Head of caudate nucleus (tissue), 42 donors: ENCODE data around the gene DDC.
"Not testable (repeated sequence)": the region's sequence is repeated elsewhere in the genome, so short reads cannot be mapped to it uniquely, and the experiment has no call there.

Experiments used
- DNase-seq, 42 donors: peaks; one replicate each; pipeline versions ENCODE4 v3.0.0 to v3.0.0-alpha.2; 2020 to 2021; ENCODE audit warnings: mixed read lengths in 7 of 42
- intact Hi-C: fragments of 100-400 bp; cut with DNase I; formaldehyde crosslinking; loops from one replicate; pipeline ENCODE4 v1.15.0; 2022

The DDC gene

DNA sequence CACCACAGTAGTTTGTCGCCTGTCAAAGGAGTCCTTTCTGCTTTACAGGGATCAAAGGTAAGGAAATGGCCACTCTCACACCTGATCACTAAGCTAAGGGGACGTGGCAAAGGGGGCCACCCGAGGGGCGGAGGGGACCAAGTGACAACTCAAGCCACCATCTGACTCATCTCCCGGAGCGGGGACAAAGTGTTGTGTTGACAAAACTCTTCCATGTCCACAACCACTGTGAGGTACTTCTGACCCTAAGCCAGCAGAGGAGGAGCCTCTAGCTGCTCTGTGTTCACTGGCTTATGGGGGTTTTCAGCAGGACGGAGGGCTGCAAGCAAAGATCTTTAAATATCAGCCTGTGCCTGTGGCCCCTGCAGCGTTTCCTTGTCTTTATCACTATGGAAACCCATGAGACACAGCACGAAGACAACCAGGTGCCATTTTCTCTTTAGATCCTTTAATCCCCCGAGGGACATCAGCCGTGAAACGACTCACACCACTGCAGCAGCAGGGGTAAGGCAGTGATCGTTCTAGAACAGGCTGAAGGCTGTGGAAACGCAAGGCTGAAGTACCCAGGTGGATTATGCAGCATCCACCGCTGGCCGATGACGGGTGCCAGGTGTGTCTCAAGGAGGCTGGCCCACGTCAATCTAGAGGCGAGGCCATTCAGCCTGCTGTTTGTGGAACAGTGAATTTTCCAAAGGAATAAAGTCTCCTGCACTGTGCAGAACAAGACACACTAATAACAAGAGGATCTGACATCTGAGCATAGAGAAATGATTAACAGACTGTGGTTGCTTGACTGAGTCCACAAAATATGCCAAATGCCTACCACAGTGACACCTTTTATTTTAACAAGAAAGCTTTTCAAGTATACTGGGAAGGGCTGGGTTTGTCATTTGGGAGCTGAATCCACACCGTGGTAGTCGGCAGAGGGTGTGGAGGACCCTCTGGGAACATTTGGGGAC lies 26.6 kb upstream of the DDC start:
- intact Hi-C loops: no loop called here
- DNase-seq: no peak

DNA sequence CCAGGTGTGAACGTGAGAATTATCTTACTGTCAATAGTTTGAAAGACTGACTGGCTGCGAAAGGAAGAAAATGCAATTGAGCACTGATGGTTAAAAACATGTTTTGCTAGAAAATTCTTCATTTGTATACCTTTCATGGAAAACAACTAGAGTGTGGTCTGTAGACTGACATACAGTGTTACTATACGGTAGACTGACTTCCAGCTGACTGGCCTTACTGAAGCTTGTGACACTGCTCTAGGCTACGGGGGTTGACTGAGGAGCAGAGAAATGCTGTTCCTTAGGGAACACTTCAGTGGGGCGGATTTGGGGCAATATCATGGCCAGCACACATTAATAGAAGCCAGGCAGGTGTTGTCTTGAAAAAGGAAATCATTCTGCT lies 25.9 kb upstream of the DDC start:
- no peak for DNase-seq
- intact Hi-C loops: no loop called here

DNA sequence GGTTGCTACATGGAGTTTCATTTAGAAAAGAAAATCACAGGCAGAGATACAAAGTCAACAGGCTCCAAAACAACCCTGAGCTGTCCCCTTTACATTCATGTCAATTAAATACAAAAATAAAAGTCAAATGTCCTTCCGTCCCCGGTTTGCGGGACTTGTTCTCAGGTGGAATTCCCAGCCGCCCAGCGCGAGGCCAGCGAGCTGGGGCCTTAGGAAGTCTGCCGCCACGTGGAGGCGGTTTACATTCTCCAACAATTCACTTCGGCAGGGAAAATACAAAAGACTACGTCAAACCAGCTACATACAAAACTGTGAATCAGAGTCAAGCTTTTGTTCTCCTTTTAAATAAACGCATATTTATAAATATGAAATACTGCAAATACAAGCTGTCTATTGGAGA lies 25.3 kb upstream of the DDC start:
- intact Hi-C loops: no loop called here
- DNase-seq: no peak

DNA sequence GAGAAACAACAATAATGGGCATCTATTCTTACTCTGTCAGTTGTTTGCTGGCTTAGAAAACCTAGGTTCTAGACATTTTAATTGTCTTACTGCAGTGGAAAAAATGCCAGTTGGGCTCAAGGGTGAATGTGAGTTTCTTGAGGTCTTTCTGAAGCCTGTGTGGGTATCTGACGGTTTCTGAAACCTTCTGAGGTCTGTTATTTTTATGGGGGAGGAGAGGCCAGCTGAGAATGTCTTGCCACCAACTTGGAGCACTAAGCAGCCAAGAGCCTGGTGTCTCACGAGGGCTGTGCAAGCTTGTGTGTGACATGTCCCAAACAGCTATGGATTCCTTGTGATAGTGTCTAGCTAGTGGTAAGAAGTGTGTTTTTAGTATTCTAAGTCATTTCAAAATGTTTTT lies 24.2 kb upstream of the DDC start:
- intact Hi-C loops: no loop called here

DNA sequence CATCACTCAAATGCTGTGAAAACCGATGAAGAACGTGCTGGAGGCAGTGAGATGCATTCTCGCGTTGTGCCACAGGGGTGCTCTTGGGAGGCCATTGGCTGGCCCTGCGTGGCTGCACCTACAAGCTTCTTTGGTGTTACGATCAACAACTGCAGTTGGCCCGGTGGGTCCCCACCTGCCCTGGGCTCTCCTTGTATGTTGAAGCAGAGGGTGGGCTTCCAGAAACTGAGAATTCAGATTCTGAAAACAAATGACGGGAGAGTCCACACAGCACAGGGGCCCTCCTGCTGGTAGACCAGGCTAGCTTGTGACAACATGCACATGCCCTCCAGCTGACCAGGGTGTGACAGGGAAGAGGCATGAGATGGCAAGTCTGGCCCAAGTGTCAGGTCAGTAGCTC lies 23.7 kb upstream of the DDC start:
- intact Hi-C loops: no loop called here
- no peak for DNase-seq

More for the DNA sequence above, 24.2 kb upstream of the DDC start:
- DNase-seq: no peak

DNA sequence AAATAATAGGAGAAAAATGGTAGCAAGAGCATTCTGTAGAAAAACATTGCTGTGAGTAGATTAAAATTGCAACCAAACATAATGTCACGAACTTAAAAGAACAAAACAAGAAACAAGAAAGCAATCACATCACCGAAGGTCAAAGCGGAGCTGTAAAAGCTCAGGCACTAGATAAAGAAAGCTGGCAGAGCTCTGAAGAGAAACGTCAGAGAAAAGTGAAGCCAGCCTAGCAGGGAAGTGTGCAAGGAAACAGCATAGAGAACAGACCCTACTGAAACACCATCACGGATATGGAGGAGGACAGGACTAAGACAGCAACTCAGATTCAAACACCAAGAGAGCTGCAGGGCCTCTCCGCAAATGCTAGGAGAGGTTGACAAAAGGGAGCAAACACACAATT lies 22.5 kb upstream of the DDC start:
- DNase-seq: no peak
- intact Hi-C loops: no loop called here

DNA sequence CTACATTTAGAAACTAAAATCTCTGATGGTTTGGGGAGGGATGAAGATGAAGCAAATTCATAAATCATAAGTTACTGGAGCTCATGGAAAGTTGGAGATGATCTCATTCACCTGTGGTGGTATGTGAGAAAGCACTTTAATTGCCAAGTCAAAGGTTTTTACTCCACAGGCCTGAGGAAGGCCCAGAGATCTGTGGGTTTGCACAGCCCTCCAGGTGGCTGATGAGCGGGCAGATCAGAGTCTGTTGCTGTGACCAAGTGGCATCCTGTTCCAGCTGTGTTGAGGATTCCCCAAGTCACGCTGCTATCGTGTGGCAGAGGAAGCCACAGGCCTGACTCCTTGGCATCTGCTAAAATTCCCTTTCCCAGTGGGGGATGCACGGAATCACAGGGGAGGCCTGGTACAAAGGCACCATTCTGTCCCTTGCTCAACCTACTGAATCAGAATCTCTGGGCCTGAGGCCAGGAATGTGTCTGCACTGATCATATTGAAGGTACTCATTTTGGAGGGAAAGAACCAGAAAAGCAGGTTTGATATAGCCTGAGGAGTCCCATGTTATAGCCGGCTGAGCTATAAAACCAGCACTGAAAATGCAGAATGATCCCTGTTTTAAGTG lies 19.7 kb upstream of the DDC start:
- intact Hi-C loops: no loop called here
- no peak for DNase-seq

DNA sequence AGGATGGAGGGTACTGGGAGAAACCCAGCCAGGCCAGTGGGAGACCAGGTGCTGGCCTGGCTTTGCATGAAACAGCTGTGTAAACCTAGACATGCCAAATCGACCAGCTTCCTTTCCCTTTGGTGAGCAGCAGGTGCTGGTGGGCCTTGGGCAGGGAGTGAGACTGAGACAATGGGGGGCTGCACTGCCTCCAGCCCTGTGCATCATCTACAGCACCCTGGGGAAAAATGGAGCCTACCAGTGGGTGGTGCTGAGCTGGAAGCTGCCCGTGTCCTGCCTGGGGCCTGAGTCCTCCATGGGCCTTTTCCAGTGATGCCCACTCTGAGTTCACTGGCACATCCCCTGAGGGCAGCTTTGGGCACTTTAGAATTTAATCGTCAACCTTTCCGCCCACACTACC lies 19.2 kb upstream of the DDC start:
- DNase-seq: no peak
- intact Hi-C loops: no loop called here

DNA sequence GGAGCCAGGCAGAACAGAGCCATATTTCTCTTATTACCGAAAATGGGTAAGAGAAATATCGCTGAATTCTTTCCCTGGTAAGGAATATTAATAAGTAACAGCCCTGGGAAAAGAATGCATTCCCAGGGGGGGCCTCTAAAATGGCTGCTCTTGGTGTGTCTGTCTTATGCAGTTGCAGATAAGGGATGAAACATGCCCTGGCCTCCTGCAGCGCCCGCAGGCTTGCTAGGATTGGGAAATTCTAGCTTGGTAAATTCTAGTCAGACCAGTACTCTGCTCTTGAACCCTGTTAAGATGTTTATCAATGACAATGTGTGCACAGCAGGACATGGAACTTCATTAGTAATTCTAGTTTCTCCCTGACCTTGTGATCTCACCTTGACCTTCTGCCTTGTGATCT lies 18.1 kb upstream of the DDC start:
- DNase-seq, intact Hi-C loops: not testable (repeated sequence)

DNA sequence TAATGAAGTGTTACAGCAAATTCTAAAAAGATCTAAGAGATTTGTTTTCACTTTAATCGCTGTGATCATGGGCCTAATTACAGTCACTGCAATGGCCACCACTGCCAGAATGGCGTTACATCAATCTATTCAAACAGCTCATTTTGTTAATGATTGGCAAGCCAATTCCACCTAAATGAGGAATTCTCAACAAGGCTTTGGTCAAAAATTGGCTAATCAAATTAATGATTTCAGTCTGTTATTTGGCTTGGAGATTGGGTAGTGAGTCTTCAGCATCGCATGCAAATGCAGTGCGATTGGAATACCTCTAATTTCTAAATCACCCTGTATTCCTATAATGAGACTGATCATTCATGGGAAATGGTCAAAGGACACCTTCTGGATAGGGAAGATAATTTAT lies 17.1 kb upstream of the DDC start:
- DNase-seq, intact Hi-C loops: not testable (repeated sequence)

DNA sequence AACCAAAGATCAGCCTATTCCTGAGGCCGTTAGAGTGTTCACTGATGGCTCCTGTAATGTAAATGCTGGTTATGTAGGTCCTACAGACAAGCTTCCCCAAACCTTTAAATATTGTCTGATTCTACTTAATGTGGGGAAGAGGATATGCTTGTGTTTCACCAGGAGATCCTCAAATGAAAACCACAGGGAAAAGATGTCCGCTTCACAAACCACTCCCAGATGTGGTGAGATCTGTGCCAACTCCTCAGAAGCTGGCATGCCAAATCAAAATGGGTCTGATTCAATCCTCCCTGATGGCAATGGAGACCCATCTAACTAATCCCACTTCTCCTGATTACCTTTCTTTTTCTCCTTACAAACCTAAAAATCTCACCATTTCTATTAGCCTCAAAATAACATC lies 15.5 kb upstream of the DDC start:
- intact Hi-C loops: not testable (repeated sequence)

DNA sequence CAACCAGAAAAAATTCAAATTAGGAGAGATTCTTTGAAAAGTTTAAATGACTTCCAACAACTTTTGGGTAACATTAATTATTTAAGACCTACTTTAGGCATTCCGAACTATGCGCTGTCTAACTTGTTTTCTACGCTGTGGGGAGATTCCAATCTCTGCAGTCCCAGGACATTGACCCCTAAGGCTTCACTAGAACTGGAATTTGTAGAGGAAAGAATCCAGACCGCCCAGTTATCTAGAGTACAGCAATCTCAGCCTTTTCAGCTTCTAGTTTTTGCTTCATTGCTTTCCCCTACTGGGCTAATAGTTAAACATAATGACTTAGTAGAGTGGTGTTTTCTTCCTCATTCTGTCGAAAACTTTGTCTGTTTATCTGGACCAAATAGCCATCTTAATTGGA lies 14.9 kb upstream of the DDC start:
- intact Hi-C loops: no loop called here
- DNase-seq: no peak

More for the DNA sequence above, 15.5 kb upstream of the DDC start:
- not testable (repeated sequence) for DNase-seq

DNA sequence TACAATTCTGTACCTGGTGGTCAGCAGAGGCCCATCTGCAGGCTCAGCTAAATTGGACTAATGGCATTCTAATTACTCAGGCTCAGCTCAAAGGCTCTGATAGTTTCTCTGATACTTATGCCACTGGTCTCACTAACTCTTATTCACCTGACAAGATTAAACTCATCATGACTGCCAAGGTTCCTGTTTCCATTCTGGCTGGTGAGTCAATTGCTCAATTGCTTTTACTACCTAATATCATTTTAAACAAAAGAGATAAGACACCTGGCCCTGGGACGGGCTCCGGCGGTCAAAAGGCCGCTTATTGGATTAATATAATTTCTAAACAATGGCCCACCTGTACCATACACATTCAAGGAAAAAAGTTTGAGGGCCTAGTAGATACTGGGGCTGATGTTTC lies 12.9 kb upstream of the DDC start:
- intact Hi-C loops, DNase-seq: not testable (repeated sequence)

DNA sequence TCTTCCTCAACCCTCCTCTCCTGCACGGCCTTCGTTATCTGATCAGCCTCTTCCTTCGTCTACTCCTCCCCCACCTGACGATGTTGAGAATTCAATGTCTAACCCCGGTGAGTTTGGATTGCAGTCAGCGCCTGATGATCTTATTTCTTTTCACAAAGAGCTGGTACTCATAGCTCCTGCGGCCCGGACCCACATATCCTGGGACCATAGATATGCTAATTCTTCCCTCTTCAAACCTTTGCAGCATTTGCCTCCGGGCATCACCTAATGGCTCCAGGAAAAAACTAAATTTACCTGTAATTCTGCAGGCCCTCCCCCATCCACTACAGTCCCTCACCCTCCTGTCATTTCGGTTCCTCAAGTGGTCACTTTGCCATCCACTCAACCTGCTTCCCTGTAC lies 12.4 kb upstream of the DDC start:
- DNase-seq: no peak
- intact Hi-C loops: no loop called here

DNA sequence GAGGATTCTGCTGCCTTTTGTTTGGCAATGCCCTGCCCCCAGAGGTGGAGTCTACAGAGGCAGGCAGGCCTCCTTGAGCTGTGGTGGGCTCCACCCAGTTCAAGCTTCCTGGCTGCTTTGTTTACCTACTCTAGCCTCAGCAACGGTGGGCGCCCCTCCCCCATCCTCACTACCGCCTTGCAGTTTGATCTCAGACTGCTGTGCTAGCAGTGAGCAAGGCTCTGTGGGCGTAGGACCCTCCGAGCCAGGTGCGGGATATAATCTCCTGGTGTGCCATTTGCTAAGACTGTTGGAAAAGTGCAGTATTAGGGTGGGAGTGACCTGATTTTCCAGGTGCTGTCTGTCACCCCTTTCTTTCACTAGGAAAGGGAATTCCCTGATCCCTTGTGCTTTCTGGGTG lies 11.2 kb upstream of the DDC start:
- intact Hi-C loops, DNase-seq: not testable (repeated sequence)

DNA sequence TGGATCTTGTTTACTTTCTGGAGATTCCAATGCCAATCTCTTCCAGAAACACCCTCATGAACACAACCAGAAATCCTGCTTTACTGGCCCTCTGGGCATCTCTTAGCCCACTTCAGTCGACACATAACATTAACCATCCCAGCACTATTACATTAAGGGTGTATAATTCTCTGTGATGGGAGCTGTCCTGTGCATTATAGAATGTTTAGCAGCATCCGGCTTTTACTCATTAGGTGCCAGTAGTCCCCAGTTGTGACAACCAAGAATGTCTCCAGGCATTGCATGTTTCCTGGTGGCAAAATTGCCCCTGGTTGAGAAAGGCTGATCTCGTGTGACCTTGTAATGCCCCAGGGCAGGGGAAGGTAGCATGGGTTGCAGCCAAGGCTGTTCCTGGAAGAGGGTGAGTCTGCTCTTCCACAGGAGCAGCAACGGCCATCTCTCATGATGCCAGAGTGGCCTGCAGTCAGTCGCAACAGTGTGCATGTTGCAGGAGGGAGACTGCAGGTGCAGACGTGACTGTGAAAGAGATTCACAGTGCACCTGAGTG lies 2.6 kb upstream of the DDC start:
- DNase-seq: no peak
- intact Hi-C loops: no loop called here

DNA sequence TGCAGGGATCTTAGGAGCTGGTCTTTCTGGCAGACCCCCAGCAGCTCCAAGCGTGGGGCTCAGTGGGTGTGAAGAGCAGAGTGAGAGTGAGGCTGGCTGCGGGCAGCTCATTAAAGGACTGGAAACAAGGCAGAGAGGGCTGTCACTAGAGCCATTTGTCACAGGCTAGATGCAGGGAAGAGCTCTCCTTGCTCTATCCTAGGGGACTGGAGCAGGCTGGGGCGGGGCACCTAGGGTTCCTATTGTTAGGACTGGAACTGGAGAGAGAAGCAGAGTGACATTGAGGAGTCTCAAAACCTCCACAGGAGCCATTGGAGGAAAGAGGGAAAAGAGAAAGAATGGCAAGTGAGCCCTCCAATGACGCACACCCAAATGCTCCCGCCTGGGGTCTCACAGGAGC lies 772 bp upstream of the DDC start:
- intact Hi-C loops: no loop called here
- DNase-seq: no peak

DNA sequence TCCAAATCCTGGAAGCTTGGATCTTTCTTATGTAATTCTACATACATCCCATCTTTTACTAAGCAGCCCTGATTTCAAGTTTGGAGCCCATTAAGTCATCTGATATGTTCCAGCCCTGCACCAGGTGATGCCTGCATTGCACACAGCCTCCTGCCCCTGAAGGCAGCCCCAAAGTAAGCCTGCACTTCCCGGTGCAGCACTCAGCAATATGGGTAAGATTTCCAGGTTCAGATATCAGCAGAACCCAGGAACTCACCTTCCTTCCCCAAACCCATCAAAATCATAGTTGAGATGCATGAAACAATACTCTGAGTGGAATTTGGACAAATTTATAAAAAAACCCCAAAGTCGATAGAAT lies 333 bp upstream of the DDC start:
- no peak for DNase-seq
- intact Hi-C loops: no loop called here

DNA sequence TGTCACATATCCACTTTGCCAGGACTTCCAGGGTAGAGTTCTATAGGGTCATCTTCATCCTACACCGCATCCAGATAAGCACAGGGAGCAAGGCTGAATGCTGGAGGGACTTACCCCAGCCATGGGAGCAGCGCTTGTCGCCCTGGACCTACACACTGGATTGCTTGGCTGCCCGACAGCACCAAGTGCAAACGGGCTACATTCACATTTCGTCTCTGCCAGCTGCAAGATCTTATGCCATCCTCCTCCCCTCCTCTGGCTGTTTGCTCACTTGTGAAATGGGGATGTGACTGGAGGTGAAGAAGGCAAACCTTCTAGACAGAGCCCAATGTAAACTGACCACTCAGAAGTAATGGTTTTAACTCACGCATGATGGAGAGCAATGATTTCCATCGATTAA lies 1.0 kb downstream of the DDC start:
- no peak for DNase-seq
- intact Hi-C loops: no loop called here

DNA sequence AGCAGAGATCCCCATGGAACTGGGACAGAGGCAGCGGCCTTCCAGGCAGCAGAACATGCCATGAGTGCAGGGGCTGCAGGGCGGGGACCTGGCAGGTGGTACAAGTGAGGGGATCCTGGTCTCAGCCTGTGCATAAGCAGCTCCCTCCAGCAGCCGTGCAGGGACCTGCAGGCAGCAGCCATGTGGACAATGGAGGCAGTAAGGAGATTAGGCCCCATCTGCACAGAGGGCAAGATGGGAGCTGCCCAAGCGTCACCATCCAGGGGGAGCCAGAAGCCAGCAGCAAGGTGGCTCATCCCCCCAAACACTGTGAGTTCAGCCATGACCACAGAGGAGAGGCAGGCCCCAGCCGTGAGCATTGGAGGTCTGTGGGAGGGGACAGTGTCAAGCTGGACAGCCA lies 3.1 kb downstream of the DDC start:
- no peak for DNase-seq
- intact Hi-C loops: no loop called here
